Ramos (cell line): ENCODE data around the gene NTRK3.

ENCODE experiments used
- in situ Hi-C: fragments of 300-500 bp; cut with MboI; formaldehyde crosslinking; loops from one replicate; pipeline ENCODE4 v1.14.3; 2022; ENCODE audit warnings: low sequenced_read_pairs; ENCODE audit not compliant: unreplicated experiment

Gene NTRK3

DNA sequence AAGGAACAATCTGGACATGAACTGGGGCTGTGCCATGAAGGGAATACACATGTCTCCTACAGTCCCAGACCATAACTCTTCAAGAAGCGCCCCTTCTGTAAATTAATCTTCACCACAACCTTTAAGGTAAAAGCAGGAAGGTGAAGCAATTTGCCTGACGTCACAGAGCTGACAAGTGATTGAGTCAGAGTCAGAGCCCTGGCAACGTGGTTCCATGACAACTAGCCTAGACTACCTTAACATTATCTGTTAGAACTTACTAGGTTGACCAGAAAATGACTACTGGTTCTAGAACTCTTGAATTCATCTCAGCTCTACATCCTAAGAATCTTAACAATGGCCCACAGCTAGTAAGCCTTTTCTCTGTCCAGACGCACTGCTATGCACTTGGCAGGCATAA, 124.6 kb downstream of the NTRK3 start:
- in situ Hi-C loops = no loop called here

DNA sequence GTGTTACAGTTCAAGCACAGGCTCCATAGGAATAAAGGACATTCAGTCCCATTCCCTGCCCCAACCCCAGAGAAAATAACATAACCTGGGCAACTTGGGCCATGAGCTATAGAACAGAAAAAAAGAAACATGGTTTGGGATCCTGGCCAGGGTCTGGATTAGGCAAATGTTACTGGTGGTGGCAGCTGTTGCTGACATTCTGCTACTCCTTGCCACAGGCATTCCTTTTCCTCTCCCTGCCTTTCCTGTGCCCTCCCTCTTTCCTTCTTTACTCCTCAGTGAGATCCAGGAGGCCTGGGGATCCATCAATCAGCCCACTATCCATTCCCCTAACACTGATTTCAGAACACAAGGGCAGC, 129.1 kb downstream of the NTRK3 start:
- in situ Hi-C loops = no loop called here

DNA sequence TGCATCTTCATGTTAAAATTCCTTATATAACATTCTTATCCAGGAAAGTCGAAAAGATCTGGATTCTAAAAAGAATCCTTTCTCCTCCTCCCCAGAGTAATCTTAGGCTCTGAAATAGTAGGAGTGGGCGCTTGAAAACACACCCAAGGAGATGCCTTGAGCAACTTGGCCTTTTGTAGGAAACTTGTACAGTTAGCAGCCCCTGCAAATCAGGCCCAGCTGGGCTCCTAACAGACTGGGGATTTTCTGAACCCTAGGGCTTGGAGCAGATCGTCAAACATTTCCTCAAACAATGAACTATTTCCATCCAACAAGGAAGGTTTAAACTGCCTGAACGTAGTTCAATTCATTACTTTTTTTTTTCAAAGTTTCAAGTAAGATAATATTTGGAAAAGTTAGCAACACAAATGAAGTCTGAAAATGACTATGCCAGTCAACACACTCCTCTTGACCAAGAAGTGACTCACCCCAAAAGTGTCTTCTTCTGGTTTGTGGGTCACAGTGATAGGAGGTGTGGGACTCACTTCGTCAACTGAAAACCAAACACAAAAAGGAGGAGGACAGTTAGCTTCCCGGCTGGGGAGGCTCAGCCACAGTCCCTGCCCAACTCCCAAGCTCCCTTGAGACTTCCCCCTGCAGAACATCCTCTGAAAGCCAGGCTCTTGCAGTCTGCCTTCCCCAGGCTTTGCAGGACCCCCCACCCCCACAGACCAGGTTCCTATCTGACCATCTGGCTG, 129.7 kb downstream of the NTRK3 start:
- in situ Hi-C loops = no loop called here

DNA sequence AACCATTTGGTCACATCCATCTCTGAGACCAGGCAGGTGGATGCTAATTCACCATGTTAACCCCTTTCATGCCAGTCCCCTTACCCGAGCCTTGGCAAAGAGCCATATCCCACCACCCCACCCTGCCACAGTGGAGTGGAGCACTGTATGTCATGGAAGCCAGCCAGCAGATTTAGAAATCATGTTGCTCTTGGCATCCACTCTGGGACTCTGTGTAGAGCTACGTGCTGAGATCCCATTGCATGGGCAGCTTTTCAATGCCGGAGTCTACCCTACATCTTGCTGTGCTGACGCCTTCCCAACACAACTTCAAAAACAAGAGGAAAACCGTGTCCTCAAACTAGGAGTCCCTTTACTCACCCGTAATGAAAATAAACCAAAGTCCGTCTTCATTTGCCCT, 131.0 kb downstream of the NTRK3 start:
- in situ Hi-C loops = no loop called here

DNA sequence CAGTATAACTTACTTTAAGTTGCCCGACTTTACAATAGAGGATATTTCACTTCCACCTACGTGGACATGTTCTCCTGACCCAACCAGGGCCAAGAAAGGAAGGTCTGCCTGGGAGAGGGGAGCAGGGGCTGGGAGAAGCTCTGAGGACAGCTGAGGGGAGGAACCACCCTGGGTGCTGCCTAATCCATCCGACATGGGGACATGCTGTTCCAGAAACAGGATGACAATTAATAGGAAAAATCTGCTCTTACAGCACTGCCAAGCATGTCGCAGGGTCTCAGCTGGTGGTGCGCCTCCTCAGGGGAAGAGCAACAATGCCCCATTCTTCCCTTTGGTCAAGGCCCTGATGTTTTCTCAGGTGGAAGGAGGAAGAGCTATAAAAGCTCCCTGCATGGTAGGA, 132.3 kb downstream of the NTRK3 start:
- in situ Hi-C loops = no loop called here

DNA sequence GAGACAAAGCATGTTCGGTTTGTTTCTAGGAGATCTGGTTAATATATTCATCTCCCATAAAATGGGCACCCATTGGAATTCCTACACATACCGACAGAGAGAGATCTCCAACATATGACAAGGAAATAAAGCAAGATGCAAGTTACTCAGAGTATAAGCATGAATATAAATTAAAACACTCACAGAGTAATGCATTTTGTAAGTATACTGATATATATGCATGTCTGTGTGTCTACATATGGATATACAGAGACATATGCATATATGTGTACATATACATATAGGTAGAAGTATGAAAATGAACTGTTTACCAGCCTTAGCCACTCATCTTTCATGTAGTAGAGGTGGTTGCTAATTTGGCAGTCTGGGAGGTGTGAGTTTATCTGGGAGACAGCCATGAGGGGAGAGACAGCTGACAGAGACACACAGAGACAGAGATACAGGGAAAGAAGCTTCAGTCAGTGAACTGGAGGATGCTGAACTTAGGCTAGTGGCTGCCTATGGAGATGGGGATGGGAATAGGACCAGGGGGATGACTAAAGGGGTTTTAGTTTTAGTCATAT, 134.5 kb downstream of the NTRK3 start:
- in situ Hi-C loops = no loop called here

DNA sequence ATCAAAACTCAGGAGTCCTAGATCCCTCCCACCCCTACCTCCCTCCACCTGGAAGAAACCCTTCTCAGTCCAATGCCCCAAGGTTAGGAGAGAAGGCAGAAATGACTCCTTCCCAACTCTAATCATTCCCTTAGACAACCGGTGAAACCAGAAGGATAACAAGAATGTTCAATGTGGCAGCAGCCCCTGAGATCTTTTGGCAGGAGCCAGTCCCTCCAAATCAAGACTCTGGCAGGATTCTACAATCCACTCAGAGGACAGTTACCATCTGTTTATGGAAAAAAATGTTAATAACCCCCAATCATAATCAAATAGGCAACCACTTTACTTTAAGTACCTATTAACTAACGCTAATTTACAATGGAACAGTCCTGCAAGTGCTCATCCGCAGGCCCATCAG, 136.5 kb downstream of the NTRK3 start:
- in situ Hi-C loops = no loop called here

DNA sequence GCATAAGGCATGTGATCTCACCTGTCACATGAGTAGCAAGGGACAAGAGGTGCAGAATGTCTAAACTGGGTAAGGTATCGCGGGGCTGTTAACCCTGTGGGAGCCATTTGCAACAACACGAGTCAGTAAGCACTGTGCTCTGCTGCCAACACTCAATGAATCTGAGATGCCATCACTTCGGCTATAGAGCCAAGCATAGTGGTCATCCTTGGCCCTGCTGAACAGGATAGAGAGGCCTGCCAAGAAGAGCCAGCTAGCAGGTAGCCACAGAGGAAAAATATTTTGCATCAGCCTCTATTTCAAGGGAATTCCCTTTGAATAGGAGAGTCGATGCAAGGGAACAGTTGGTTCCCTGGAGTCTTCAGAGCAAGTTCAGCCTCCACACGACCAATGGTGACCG, 137.8 kb downstream of the NTRK3 start:
- in situ Hi-C loops = no loop called here

DNA sequence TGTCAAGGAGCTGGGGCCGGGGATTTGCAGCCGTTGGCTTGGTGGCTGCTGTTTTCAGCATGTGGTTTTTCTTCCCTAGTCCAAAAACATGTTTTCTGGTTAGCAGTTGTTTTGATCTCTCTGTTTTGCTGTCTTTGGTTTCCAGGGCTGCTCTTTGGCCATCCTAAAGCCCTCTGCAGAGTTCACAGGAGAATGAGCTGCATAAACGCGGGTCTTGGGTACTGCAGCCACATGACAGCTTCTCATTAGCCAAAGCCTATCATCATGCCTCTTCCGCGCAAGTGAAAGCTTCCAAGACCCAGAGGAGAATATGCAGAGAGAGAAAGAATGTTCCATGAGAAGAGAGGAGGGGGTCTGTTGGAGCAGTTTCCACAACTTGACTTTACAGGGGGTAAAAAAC, 138.5 kb downstream of the NTRK3 start:
- in situ Hi-C loops = no loop called here

DNA sequence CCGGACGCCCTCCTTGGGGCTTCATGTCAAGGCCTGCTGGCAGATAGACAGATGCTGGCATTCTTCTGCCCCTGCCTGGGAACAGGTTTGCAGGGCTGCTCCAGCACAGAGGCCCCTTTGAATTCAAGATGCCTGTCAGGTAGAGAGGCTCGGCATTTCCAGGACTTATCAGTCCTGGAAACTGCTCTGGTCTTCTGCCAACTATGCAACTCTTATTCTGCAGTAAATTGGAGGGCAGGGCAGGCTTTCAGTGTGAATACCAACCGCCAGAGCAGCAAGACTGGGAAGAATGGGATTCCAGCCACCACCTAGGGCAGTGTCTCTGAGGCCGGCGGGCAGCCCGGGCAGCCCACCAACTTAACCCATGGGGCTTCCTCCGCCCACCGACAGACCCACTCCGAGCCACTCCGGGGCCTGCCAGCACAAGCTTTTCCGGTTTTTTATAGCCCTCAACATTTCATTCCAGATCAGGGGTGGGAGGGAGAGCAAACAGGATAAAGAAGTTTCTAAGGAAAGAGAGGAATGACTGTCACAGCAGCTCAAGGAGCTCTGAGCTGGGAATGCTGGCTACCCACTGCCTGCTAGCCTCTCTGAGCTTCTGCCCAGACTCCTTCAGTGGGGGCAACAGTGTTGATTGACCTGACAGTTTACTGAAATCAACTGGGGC, 140.9 kb downstream of the NTRK3 start:
- in situ Hi-C loops = no loop called here

DNA sequence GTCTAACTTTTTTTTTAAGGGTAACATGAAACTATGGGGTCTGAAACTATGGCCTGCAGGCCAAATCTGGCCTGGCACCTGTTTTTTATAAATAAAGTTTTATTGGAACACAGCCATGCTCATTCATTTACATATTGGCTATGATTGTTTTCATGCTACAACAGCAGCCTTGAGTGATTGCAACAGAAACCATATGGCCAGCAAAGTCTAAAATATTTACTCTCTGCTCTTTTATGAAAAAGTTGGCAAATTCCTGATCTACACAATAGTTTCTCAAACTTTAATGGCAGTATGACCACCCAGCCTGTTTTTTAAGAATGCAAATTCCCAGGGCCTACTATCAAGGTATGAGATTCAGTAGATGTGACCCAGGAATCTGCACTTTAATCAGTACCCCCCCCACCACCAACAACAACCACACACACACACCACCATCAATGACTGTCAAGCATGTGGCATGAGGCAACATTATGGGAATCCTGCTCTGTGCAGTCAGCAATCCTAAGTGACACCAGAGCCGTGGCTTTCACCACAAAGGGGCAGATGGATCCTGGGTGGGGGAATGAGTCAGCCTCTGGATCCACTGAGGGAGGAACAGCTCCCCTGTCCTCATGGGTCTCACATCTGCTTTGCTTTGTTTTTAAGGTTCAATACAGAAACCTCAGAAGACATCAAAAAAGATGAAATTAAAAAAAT, 142.8 kb downstream of the NTRK3 start:
- in situ Hi-C loops = no loop called here

DNA sequence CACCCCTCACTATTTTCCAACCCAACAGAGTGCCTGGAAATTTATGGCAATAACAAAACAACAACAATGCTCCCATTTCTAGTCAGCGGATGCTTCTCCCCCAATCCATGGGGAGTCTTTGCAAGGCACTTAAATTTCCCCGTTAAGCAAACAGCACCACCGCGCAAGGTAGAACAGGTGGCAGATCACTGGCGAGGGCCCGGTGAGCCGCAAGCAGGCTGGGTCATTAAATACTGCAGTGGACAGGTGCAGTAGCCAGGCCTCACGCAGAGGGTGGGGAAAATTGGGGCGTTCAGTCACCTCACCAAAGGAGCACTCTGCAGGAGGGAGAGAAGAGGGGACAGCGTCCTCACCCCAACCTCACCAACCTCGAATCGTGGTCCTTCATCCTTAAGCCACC, 147.5 kb downstream of the NTRK3 start:
- in situ Hi-C loops = no loop called here

DNA sequence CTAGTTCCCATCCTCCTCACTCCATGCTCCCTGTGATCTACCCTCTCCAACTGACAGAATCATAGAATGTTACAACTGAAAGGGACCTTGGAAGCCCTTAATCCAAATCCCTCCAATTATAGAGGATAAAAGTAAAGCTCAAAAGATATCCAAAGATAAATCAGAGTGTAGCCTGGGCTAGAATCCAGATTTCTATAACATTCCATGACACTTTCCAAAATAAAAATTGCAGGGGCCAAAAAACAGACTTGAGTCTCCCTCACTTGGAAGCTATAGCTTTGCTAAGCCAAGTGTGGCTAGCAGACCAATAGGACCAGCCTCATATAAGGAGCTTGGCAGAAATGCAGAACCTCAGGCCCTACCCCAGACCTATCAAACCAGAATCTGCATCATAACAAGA, 148.1 kb downstream of the NTRK3 start:
- in situ Hi-C loops = no loop called here

DNA sequence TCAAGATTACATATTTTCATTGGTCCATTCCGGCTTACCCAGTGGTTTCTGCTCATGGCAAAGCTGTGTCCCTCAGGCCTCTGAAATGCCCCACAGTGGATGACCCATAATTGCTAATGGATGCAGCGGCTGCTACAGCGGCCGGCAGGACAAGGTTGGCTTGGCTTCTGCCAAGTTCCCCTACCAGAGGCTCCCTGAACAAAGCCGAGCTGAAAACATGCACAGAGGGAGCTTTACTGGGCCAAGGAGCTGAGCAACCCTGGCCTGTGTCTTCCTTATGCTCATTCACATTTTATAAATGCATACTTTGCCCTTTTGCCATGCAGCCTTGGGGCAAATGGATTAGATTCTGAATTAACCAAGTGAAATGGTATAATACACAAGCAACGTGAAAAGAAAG, 150.5 kb downstream of the NTRK3 start:
- in situ Hi-C loops = no loop called here

DNA sequence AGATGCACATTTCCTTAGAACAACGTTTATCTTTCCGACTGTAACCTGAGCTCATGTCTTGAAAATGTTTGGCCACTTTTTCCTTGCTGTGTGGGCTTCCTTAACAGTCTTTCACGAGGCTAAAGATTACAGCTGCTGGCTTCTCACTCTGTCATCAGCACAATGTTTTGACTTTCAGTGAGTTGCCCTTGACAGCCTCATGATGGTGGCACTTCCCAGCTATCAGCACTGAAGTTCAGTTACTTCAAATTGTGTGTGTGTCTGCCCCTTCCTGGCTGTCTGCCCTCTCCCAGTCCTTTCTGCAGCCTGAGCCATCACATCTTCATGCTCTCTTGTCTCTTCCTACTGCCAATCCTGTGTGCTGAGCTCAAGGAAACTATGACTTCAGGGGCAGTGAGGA, 152.2 kb downstream of the NTRK3 start:
- in situ Hi-C loops = no loop called here

DNA sequence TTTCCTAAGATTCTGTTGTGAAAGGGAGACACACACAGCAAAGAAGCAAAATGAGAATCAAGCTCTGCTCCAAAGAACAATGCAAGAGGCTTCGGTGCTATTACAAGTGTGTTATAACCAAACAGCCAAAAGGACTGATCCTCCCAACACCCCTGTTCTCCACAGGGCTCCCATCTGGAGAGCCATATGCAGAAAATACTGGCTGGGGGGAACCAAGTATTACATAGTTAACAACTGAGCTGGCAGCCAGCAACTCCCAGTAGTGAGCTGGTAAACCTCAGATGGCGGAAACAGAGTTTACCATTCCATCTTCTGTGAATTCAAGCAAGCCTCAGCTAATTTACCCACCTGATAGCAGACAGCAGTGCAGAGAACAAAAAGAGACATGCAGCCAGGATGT, 156.4 kb downstream of the NTRK3 start:
- in situ Hi-C loops = no loop called here

DNA sequence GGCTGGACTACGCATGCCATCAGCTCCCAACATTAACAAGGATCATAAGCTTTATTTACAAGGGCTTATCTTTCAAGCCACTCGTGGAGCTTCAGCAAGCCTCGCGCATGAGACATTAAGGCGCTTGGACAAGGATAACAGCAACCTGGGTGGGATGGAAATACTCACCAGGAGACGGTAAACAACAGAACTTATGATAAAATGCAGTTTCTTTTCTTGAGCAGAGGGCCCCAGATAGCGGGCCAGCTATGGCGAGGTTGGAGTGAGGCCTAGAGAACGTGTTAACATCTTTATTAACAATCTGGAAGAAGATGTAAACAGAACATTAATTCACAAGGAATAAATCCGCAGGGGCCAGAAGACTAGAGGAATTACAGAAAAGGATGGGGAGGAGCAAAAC, 158.2 kb downstream of the NTRK3 start:
- in situ Hi-C loops = no loop called here

DNA sequence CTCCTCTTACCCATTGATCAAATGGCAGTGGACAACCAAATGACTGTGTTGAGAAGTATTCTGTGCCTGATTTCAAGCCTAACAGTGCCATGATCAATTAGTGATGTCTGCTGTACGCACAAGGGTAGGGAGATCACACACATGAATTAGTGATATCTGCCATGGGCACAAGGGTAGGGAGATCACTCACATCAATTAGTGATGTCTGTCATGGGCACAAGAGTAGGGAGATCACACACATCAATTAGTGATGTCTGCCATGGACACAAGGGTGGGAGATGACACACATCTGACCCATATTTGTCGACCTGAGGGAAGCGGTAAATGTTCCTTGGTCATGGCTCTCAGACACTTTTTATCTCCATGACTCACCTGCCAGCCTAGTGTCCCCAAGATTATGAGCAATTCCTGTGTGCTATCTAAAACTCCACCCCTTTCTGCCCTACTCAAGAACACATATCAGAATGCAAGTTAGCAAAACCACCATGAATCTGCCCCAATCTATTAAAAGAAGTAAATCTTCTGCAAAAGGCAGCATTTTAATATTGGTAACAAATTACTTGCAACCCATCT, 165.0 kb downstream of the NTRK3 start:
- in situ Hi-C loops = no loop called here

DNA sequence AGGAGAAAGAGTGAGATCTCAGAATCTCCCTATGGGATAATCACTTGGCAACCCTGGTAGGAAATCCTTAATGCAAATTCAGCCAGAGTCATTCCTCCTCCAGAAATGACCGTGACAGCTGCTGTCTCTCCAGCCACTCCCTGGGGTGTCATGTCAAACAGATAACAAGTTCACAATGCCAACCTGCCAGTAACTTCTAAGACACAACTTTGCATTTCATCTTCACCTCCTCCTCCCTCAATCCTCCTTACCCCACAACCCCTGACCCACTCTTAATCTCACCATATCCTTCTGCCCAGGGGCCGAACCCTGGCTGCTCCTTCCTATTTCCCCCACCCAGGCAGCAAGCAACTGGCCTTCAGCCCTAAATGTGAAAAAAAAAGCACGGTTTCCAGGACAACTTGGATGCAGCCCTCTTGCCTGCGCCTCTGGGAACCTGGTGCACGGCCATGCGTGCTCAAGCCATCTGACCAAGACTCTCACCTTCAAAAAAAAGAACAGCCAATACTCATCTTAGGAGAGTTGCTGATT, 166.0 kb downstream of the NTRK3 start:
- in situ Hi-C loops = no loop called here

DNA sequence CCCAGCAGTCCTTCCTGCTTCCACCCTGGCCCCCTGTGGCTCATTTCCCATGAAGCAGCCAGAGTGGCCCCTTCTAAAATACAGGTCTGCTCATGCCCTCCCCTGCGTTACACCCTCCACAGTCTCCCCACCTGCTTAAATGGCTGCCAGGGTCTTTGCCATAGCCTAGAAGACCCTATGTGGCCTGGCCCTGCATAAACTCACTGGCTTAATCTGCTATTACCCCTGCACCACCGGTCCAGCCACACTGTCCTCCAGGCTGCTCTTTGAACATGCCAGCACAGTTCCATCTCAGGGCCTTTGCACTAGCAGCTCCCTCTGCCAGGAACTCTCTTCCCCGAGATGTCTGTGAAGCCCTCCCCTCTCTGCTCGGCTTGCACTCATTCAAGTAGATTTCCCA, 166.8 kb downstream of the NTRK3 start:
- in situ Hi-C loops = no loop called here
